Peyer's patch (tissue), 4 donors: ENCODE data around the gene ZNF654.

Source experiments
- CTCF ChIP-seq, 6 experiments: fragments of 450-650 bp in 4 of 6; fragments of 200-600 bp in 2 of 6; sonication (generic) in 1 of 6; IDR thresholded peaks; one replicate each; pipeline ENCODE4 v1.5.1; 2017 to 2019; ENCODE audit warnings: antibody characterized with exemption in 6 of 6, mild to moderate bottlenecking in 3 of 6, moderate library complexity in 1 of 6
- POLR2A ChIP-seq, 2 donors: fragments of 450-650 bp; IDR thresholded peaks; one replicate each; pipeline ENCODE4 v1.5.1; 2017; ENCODE audit warnings: antibody characterized with exemption in 2 of 2, mild to moderate bottlenecking in 2 of 2, moderate library complexity in 2 of 2

DNA sequence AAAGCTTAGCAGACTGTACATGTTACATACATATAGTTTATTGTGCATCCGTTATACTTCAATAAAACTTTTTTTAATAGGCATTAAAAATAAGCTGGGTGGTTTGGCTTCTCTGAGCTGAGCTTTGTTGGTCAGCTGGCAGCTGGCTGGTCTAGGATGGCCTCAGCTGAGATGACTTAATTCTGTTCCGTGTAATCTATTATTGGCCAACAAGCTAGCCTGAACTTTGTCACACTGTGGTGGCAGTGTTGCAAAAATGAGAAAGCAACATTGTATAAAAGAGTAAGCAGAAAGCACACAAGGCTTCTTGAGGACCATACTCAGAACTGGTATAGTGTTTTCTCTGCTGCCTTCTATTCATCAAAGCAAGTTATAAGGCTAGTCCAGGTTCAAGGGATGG is 45.5 kb upstream of the ZNF654 start:
- no peak for TF ChIP-seq CTCF (IDR thresholded peaks at IDR 0.05)
- TF ChIP-seq POLR2A (IDR thresholded peaks at IDR 0.05), result no peak
